ENCODE results near the gene KIAA0753.

The KIAA0753 gene

GRCh38 chr17:6543079-6544010 is 97.2 kb downstream of the KIAA0753 start:
- Histone ChIP-seq H3K27me3 (no peaks in the 10 kb centered on the region), H3K4me3 (ENCODE audit: low read depth, low read length) (no peak overlapping the region), H3K36me3 (no peaks in the 10 kb centered on the region), H3K9me3 (no peaks in the 10 kb centered on the region), H3K4me1 (no peaks in the 10 kb centered on the region)
- TF ChIP-seq CTCF (IDR thresholded peaks at IDR 0.05; ENCODE audit: low read depth, low read length): no peak
- no peak for DNase-seq

- H3K27me3 ChIP-seq: no peaks in the 10 kb centered on the region
- no peak for TF ChIP-seq CTCF (IDR thresholded peaks at IDR 0.05; ENCODE audit: low read depth, low read length)
- no peaks in the 10 kb centered on the region for H3K4me1 ChIP-seq
- H3K36me3 ChIP-seq: no peaks in the 10 kb centered on the region
- no peak overlapping the region for H3K4me3 ChIP-seq (ENCODE audit: low read depth, low read length)
- H3K9me3 ChIP-seq: no peaks in the 10 kb centered on the region
- DNase-seq: no peak
Observed at GRCh38 chr17:6542577-6542976, 97.9 kb downstream of the KIAA0753 start.

- Histone ChIP-seq H3K27me3 (no peaks in the 10 kb centered on the region), H3K36me3 (no peaks in the 10 kb centered on the region), H3K9me3 (no peaks in the 10 kb centered on the region), H3K4me3 (ENCODE audit: low read depth, low read length) (no peak overlapping the region), H3K4me1 (no peaks in the 10 kb centered on the region)
- TF ChIP-seq CTCF (IDR thresholded peaks at IDR 0.05; ENCODE audit: low read depth, low read length): no peak
- DNase-seq: no peak
Observed at GRCh38 chr17:6541886-6542285, 98.6 kb downstream of the KIAA0753 start.

GRCh38 chr17:6539871-6540270 is 100.6 kb downstream of the KIAA0753 start:
- DNase-seq: no peak
- no peak for TF ChIP-seq CTCF (IDR thresholded peaks at IDR 0.05; ENCODE audit: low read depth, low read length)

GRCh38 chr17:6536566-6537065 is 103.9 kb downstream of the KIAA0753 start:
- Histone ChIP-seq H3K4me1 (no peaks in the 10 kb centered on the region), H3K9me3 (no peaks in the 10 kb centered on the region), H3K4me3 (ENCODE audit: low read depth, low read length) (no peak overlapping the region), H3K36me3 (no peaks in the 10 kb centered on the region), H3K27me3 (no peaks in the 10 kb centered on the region)
- no peak for DNase-seq
- TF ChIP-seq CTCF (IDR thresholded peaks at IDR 0.05; ENCODE audit: low read depth, low read length): no peak

More at GRCh38 chr17:6539871-6540270, 100.6 kb downstream of the KIAA0753 start:
- Histone ChIP-seq H3K36me3 (no peaks in the 10 kb centered on the region), H3K4me3 (ENCODE audit: low read depth, low read length) (no peak overlapping the region), H3K27me3 (no peaks in the 10 kb centered on the region), H3K9me3 (no peaks in the 10 kb centered on the region), H3K4me1 (no peaks in the 10 kb centered on the region)

GRCh38 chr17:6536053-6536452 is 104.5 kb downstream of the KIAA0753 start:
- Histone ChIP-seq H3K4me3 (ENCODE audit: low read depth, low read length) (no peak overlapping the region), H3K4me1 (no peaks in the 10 kb centered on the region), H3K36me3 (no peaks in the 10 kb centered on the region), H3K9me3 (no peaks in the 10 kb centered on the region), H3K27me3 (no peaks in the 10 kb centered on the region)
- TF ChIP-seq CTCF (IDR thresholded peaks at IDR 0.05; ENCODE audit: low read depth, low read length): no peak
- no peak for DNase-seq

Data from BE2C (cell line).